ENCODE data around the gene RIOK3.

The RIOK3 gene

DNA sequence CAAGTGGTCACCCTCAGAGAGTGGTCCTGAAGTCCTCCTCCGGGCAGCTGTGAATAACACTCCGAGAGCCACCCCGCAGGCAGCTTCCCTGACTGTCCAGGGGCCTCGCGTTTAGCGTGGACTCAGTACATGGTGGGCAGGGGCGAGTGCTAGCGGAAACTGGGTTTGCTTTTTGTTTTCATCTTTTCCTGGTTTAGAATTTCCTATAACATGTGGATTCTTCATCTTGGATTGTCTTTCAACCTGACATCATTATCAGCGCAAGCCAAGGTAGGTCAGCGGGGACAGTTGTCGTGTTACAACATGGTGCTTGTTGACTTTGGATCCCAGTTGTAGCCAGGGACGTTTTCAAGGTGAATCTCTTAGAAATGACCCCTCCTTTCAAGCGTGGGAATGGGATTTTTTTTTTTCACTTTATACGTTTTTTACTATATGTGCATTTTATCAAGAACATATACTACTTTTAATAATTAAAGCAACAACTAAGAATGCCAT is 71.2 kb downstream of the RIOK3 start:
- Histone ChIP-seq H3K4me1 (ENCODE audit: control insufficient read depth in 2 of 2, insufficient read depth in 2 of 2, low read length in 2 of 2) (no peaks in the 10 kb centered on the region), H3K9me3 (ENCODE audit: control insufficient read depth in 2 of 2, low read length in 2 of 2) (no peaks in the 10 kb centered on the region), H3K27me3 (ENCODE audit: control insufficient read depth in 2 of 2, insufficient read depth in 2 of 2, low read length in 2 of 2) (no peaks in the 10 kb centered on the region), H3K36me3 (ENCODE audit: control insufficient read depth in 2 of 2, insufficient read depth in 2 of 2, low read length in 2 of 2) (peaks cover 72 to 85% of the 10 kb centered on the region in 2 donors), H3K9ac (ENCODE audit: low read depth in 1 of 2, low read length in 2 of 2) (no peak overlapping the region), H3K4me3 (ENCODE audit: low read length in 2 of 2) (no peak overlapping the region), H3K27ac (ENCODE audit: low read depth in 2 of 2, low read length in 2 of 2) (no peak overlapping the region)

DNA sequence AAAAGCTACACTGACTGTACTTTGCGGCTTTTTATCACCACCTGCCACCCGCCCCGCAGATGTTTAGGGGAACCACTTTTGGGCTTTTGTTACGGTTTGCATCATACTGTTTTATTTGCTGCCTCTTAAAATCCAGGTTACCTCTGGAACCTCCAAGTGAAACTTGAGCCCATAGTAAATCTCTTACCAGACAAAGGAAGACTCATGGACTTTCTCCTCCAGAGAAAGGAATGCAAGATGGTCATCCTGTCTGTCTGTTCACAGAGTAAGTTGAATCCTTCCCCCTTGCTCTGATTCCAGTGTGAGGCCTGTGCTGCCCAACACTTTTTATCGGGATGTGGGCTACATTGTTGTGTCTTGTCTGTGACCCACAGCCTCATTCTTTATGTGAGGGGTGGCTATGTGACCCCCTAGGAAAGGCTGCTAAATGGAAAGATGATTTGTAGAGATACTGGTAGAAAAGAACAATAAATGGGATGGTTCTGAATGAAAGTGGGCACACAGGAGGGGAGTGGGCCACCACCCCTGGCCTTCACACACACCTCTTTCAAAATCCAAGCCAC is 73.5 kb downstream of the RIOK3 start:
- no peak overlapping the region for H3K27ac ChIP-seq (ENCODE audit: low read depth in 2 of 2, low read length in 2 of 2)

DNA sequence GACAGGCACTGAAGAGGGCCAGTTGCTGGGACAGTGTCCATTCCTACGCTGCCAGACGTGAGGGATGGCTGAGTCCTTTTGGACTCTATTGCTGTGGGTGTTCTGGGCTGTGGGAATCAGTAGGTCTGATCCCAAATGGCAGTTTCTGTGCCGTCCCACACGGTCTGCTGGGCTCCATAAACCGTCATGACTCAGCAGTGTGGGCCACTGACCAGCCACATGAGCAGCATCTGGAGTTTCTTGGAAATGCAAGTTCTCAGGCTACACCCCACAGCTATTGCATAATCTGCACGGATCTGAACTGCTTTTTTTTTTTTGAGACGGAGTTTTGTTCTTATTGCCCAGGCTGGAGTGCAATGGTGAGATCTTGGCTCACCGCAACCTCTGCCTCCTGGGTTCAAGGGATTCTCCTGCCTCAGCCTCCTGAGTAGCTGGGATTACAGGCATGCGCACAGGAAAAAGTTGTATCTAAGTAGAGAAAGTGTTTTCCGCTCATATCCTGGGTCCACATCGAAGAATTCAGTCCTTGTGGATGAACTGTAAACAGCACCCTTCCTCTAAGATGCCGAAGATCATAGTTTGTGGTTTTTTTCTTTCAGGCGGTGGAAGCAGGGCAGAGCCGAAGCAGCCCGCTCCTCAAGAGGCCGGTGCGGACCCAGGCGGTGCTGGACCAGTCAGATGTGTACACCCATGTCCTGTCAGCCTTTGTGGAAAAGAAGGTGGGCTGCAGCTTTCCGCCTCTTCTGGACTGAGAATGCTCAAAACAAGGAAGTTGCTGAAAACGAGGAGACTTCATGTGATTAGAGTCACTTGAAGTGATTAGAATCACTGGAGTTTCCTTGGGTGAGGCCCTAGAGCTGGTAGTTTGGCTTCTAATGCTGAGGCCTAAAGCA is 75.7 kb downstream of the RIOK3 start:
- Histone ChIP-seq H3K27ac (ENCODE audit: low read depth in 2 of 2, low read length in 2 of 2) (no peak overlapping the region), H3K36me3 (ENCODE audit: control insufficient read depth in 2 of 2, insufficient read depth in 2 of 2, low read length in 2 of 2) (peaks cover 74 to 86% of the 10 kb centered on the region in 2 donors), H3K4me1 (ENCODE audit: control insufficient read depth in 2 of 2, insufficient read depth in 2 of 2, low read length in 2 of 2) (no peaks in the 10 kb centered on the region), H3K27me3 (ENCODE audit: control insufficient read depth in 2 of 2, insufficient read depth in 2 of 2, low read length in 2 of 2) (no peaks in the 10 kb centered on the region), H3K9me3 (ENCODE audit: control insufficient read depth in 2 of 2, low read length in 2 of 2) (no peaks in the 10 kb centered on the region), H3K9ac (ENCODE audit: low read depth in 1 of 2, low read length in 2 of 2) (no peak overlapping the region), H3K4me3 (ENCODE audit: low read length in 2 of 2) (no peak overlapping the region)

More for the DNA sequence above, 73.5 kb downstream of the RIOK3 start:
- no peaks in the 10 kb centered on the region for H3K9me3 ChIP-seq (ENCODE audit: control insufficient read depth in 2 of 2, low read length in 2 of 2)
- H3K4me3 ChIP-seq (ENCODE audit: low read length in 2 of 2) = no peak overlapping the region
- no peak overlapping the region for H3K9ac ChIP-seq (ENCODE audit: low read depth in 1 of 2, low read length in 2 of 2)
- H3K27me3 ChIP-seq (ENCODE audit: control insufficient read depth in 2 of 2, insufficient read depth in 2 of 2, low read length in 2 of 2) = no peaks in the 10 kb centered on the region
- peaks cover 68 to 88% of the 10 kb centered on the region in 2 donors for H3K36me3 ChIP-seq (ENCODE audit: control insufficient read depth in 2 of 2, insufficient read depth in 2 of 2, low read length in 2 of 2)
- H3K4me1 ChIP-seq (ENCODE audit: control insufficient read depth in 2 of 2, insufficient read depth in 2 of 2, low read length in 2 of 2) = no peaks in the 10 kb centered on the region

DNA sequence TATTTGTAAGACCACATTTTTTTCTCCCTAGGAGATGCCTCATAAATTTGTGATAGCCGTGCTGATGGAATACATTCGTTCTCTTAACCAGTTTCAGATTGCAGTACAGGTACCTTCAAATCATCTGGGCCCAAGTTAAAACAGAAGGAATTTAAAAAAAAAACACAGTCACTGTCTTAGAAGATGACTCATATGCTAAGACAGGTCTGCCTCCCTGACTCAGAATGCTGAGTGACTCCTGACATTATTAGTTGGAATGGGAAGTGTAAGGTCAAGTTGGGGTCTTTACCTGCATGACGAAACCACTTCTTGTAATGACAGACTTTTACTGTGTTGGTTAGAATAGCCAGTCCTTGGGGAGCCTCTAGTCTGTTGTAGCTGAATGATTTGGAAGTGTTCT is 76.5 kb downstream of the RIOK3 start:
- H3K9me3 ChIP-seq (ENCODE audit: control insufficient read depth in 2 of 2, low read length in 2 of 2) = no peaks in the 10 kb centered on the region
- no peaks in the 10 kb centered on the region for H3K4me1 ChIP-seq (ENCODE audit: control insufficient read depth in 2 of 2, insufficient read depth in 2 of 2, low read length in 2 of 2)
- H3K4me3 ChIP-seq (ENCODE audit: low read length in 2 of 2) = no peak overlapping the region
- H3K27me3 ChIP-seq (ENCODE audit: control insufficient read depth in 2 of 2, insufficient read depth in 2 of 2, low read length in 2 of 2) = no peaks in the 10 kb centered on the region
- H3K9ac ChIP-seq (ENCODE audit: low read depth in 1 of 2, low read length in 2 of 2) = no peak overlapping the region
- H3K27ac ChIP-seq (ENCODE audit: low read depth in 2 of 2, low read length in 2 of 2) = no peak overlapping the region
- peaks cover 74 to 86% of the 10 kb centered on the region in 2 donors for H3K36me3 ChIP-seq (ENCODE audit: control insufficient read depth in 2 of 2, insufficient read depth in 2 of 2, low read length in 2 of 2)

DNA sequence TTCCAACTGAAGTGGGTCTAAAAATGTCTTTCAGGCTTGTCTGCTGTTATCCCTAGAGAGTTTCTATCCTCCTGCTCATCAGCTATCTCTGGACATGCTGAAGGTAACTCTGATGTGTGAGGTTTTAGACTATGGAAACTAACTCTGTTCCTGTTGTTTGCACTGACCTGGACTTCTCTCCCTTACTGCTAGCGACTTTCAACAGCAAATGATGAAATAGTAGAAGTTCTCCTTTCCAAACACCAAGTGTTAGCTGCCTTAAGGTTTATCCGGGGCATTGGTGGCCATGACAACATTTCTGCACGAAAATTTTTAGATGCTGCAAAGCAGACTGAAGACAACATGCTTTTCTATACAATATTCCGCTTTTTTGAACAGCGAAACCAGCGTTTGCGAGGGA is 77.1 kb downstream of the RIOK3 start:
- Histone ChIP-seq H3K4me1 (ENCODE audit: control insufficient read depth in 2 of 2, insufficient read depth in 2 of 2, low read length in 2 of 2) (no peaks in the 10 kb centered on the region), H3K27me3 (ENCODE audit: control insufficient read depth in 2 of 2, insufficient read depth in 2 of 2, low read length in 2 of 2) (no peaks in the 10 kb centered on the region), H3K27ac (ENCODE audit: low read depth in 2 of 2, low read length in 2 of 2) (no peak overlapping the region)

DNA sequence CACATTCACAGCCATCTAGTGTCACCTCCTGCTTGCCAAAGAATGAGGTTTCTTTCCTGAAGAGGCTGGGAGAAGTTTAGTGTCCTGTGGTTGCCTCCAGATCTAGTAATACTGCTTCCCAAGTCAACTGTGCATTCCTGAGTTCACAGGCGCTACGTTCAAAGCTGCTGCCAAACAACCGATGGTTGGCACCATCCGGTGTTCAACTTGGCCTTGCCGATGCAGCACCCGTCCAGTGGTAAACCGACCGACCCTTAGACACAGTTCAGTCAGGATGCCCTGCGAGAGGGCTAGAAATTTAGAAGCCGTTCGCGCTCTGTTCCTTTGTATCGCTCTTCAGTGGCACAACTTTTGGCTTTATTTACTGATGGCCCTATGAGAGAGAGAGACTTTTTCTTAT is 78.8 kb downstream of the RIOK3 start:
- H3K27ac ChIP-seq (ENCODE audit: low read depth in 2 of 2, low read length in 2 of 2) = no peak overlapping the region
- no peak overlapping the region for H3K4me3 ChIP-seq (ENCODE audit: low read length in 2 of 2)
- no peaks in the 10 kb centered on the region for H3K27me3 ChIP-seq (ENCODE audit: control insufficient read depth in 2 of 2, insufficient read depth in 2 of 2, low read length in 2 of 2)
- H3K4me1 ChIP-seq (ENCODE audit: control insufficient read depth in 2 of 2, insufficient read depth in 2 of 2, low read length in 2 of 2) = no peaks in the 10 kb centered on the region
- H3K9me3 ChIP-seq (ENCODE audit: control insufficient read depth in 2 of 2, low read length in 2 of 2) = no peaks in the 10 kb centered on the region
- no peak overlapping the region for H3K9ac ChIP-seq (ENCODE audit: low read depth in 1 of 2, low read length in 2 of 2)
- peaks cover 78 to 93% of the 10 kb centered on the region in 2 donors for H3K36me3 ChIP-seq (ENCODE audit: control insufficient read depth in 2 of 2, insufficient read depth in 2 of 2, low read length in 2 of 2)

More for the DNA sequence above, 77.1 kb downstream of the RIOK3 start:
- Histone ChIP-seq H3K36me3 (ENCODE audit: control insufficient read depth in 2 of 2, insufficient read depth in 2 of 2, low read length in 2 of 2) (peaks cover 80 to 91% of the 10 kb centered on the region in 2 donors), H3K9ac (ENCODE audit: low read depth in 1 of 2, low read length in 2 of 2) (no peak overlapping the region), H3K4me3 (ENCODE audit: low read length in 2 of 2) (no peak overlapping the region), H3K9me3 (ENCODE audit: control insufficient read depth in 2 of 2, low read length in 2 of 2) (no peaks in the 10 kb centered on the region)

All from mucosa of rectum (tissue), 2 donors.